NOMO-1 treated with dmso at 0.1 percent for 144 hours (cell line): ENCODE data around the gene AGR2.

ENCODE experiments used
- DNase-seq: peaks from one replicate; lab custom pipeline; 2025; ENCODE audit not compliant: unreplicated experiment; lab: John Stamatoyannopoulos, UW

AGR2 gene

GRCh38 chr7:16742547-16742946 is 62.3 kb downstream of the AGR2 start:
- no peak for DNase-seq
